ENCODE results near the gene DDX51.

DDX51 gene

DNA sequence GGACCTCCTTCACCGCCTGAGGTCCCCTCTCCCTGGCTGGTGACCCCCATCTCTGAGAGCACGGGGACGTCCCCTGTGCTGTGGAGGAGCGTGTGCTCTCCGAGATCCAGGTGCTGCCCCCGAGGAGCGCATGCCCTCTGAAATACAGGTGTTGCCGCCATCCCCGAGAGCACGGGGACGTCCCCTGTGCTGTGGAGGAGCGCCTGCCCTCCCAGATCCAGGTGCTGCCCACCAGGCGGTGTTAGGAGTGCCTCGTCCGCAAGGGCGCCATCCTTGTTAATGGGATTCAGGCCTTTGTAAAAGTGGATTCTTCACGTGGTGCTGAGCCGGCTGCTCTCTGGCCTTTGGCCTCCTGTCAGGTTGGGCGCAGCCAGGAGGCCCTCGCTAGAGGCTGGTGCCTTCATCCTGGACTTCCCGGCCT is 10.2 kb upstream of the DDX51 start:
- no peaks in the 10 kb centered on the region for H3K27me3 ChIP-seq (ENCODE audit: insufficient read depth, poor library complexity, severe bottlenecking)
- TF ChIP-seq SPI1 (IDR thresholded peaks at IDR 0.05; ENCODE audit: borderline replicate concordance, low read depth) (no peak), POLR2AphosphoS5 (IDR thresholded peaks at IDR 0.05; ENCODE audit: low read depth) (no peak), GABPA (IDR thresholded peaks at IDR 0.05; ENCODE audit: low read depth) (no peak), CTCF (IDR thresholded peaks at IDR 0.05; ENCODE audit: insufficient read depth, low read length) (no peak)
- TF ChIP-seq, protein P1, sequence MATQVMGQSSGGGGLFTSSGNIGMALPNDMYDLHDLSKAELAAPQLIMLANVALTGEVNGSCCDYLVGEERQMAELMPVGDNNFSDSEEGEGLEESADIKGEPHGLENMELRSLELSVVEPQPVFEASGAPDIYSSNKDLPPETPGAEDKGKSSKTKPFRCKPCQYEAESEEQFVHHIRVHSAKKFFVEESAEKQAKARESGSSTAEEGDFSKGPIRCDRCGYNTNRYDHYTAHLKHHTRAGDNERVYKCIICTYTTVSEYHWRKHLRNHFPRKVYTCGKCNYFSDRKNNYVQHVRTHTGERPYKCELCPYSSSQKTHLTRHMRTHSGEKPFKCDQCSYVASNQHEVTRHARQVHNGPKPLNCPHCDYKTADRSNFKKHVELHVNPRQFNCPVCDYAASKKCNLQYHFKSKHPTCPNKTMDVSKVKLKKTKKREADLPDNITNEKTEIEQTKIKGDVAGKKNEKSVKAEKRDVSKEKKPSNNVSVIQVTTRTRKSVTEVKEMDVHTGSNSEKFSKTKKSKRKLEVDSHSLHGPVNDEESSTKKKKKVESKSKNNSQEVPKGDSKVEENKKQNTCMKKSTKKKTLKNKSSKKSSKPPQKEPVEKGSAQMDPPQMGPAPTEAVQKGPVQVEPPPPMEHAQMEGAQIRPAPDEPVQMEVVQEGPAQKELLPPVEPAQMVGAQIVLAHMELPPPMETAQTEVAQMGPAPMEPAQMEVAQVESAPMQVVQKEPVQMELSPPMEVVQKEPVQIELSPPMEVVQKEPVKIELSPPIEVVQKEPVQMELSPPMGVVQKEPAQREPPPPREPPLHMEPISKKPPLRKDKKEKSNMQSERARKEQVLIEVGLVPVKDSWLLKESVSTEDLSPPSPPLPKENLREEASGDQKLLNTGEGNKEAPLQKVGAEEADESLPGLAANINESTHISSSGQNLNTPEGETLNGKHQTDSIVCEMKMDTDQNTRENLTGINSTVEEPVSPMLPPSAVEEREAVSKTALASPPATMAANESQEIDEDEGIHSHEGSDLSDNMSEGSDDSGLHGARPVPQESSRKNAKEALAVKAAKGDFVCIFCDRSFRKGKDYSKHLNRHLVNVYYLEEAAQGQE (IDR thresholded peaks at IDR 0.05; ENCODE audit: insufficient replicate concordance, low read depth), result no peak
- no peak overlapping the region for H3K4me3 ChIP-seq (replicated peaks; ENCODE audit: insufficient read depth, low read length)
- no peak overlapping the region for H3K27ac ChIP-seq (replicated peaks)
- no peak for DNase-seq (ENCODE audit: low read depth in 1 of 2, low spot score in 1 of 2)

GRCh38 chr12:132153501-132154340 is 9.6 kb upstream of the DDX51 start:
- H3K27ac ChIP-seq (replicated peaks), result no peak overlapping the region
- TF ChIP-seq CTCF (IDR thresholded peaks at IDR 0.05; ENCODE audit: insufficient read depth, low read length) (peak; percentile 81), SPI1 (IDR thresholded peaks at IDR 0.05; ENCODE audit: borderline replicate concordance, low read depth) (no peak)
- H3K27me3 ChIP-seq (ENCODE audit: insufficient read depth, poor library complexity, severe bottlenecking), result no peaks in the 10 kb centered on the region
- H3K4me3 ChIP-seq (replicated peaks; ENCODE audit: insufficient read depth, low read length), result no peak overlapping the region
- peak; percentile 46 to 72 for DNase-seq (ENCODE audit: low read depth in 1 of 2, low spot score in 1 of 2)

DNA sequence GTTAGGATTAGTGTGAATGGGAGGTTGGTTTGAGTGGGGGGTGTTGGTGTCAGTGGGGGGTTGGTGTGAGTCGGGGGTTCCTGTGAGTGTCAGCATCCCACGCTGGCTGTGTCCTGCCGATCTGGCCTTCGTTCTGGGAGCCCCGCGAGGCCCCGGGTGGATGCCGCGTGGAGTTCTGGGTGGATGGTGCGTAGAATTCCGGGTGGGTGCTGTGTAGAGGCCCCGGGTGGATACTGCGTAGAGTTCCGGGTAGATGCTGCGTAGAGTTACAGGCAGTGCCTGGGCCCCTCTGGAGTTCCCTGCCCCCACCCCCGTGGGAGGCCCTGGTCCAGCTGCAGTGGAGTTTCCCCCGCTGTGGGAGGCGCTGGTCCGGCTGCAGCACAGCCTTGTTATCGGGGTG is 8.8 kb upstream of the DDX51 start:
- no peak overlapping the region for H3K4me3 ChIP-seq (replicated peaks; ENCODE audit: insufficient read depth, low read length)
- TF ChIP-seq GABPA (IDR thresholded peaks at IDR 0.05; ENCODE audit: low read depth) (no peak), CTCF (IDR thresholded peaks at IDR 0.05; ENCODE audit: insufficient read depth, low read length) (no peak), SPI1 (IDR thresholded peaks at IDR 0.05; ENCODE audit: borderline replicate concordance, low read depth) (no peak), POLR2AphosphoS5 (IDR thresholded peaks at IDR 0.05; ENCODE audit: low read depth) (no peak)
- TF ChIP-seq, protein P1 (IDR thresholded peaks at IDR 0.05; ENCODE audit: insufficient replicate concordance, low read depth), result no peak
- no peak for DNase-seq (ENCODE audit: low read depth in 1 of 2, low spot score in 1 of 2)
- no peak overlapping the region for H3K27ac ChIP-seq (replicated peaks)
- H3K27me3 ChIP-seq (ENCODE audit: insufficient read depth, poor library complexity, severe bottlenecking), result no peaks in the 10 kb centered on the region
